Lung microvascular endothelial cell (primary cell): ENCODE measurements around the gene DGAT2. TPM values are rescaled to one million over a fixed set of nuclear protein-coding genes. Genes with fewer than 3 reads are reported as not detected.
A peak's percentile ranks its signal among the peaks of the same experiment; 100 is the strongest.

Experiments
- DNase-seq, 2 donors: peaks; one replicate each; pipeline versions ENCODE4 v3.0.0 to v3.0.0-alpha.2; 2010; ENCODE audit warnings: low read depth in 2 of 2
- total RNA-seq: library from RNA; depleted of rRNA; stranded (reverse); fragments of >200 nt; gene quantifications from 2 replicates; pipeline ENCODE4 v1.2.1, GENCODE V29; 2014

DGAT2 gene
- total RNA-seq, 1 donor from 2014 or later, result 0.60 TPM

DNA sequence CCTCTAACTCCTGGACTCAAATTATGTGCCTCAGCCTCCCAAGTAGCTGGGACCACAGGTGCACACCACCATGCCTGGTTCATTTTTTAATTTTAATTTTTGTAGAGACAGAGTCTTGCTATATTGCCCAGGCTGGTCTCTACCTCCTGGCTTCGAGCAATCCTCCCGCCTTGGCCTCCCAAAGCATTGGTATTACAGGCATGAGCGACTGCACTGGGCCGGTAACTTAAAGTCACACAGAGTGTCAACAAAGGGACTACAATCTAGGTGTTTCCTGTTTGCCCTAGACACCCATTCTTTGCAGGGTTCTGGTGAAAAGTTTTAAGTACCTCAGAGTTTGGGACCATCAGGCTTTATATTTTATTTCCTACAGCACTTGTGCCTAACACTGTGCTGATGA, 54.8 kb downstream of the DGAT2 start:
- DNase-seq, result no peak

DNA sequence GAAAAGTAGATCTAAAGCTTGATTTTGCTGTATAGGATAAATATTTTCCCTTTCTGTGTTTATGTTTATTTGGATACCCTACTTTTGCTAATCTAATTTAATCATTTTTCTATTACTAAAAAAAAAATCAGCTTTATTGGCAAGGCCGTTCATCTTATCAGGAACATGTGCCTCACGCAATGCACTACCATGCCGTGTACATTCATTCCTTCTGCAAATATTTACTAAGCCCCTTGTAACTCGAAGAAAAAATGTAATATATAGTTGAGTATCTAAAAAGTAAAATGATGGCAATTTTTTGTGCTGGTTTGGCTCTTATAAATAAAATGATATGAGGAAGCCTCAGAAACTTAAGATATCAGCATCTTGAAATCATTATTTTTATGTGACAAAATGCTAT, 55.4 kb downstream of the DGAT2 start:
- DNase-seq, result no peak

DNA sequence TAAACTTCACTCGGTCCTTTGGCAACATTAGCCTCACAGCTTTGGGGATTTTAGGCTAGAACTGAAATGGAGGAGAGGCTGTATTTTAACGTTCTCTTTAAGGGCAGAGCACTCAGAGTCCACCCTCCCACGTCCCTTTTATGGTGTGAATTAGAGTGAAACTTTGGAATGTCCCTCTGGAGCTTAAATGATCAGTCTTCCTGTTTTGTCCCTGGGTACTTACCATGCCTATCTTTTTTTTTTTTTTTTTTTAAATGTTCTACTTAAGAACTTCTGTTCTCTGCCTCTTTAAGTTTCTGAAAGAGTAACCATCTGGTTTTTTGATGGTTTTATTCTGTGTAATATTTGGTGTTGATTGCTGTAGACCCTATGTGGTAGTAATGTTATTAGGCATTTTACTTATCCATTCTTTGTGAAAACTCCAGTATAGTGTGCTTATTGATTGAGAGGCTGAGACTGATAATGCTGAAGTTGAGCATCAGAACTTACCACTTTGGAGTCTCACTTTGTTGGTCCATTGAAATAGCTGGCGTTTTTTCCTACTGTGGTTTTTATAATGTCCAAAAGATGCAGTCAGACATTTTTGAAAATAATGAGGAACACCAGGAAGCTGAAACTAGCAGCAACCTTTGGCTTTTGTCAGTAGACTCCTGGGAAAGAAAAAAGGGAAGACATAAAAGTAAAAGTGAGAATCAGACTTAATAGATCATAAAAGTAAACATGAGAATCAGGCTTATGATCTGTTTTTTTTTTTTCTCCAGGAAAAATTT, 58.1 kb downstream of the DGAT2 start:
- DNase-seq, result peak; percentile 69 to 86

DNA sequence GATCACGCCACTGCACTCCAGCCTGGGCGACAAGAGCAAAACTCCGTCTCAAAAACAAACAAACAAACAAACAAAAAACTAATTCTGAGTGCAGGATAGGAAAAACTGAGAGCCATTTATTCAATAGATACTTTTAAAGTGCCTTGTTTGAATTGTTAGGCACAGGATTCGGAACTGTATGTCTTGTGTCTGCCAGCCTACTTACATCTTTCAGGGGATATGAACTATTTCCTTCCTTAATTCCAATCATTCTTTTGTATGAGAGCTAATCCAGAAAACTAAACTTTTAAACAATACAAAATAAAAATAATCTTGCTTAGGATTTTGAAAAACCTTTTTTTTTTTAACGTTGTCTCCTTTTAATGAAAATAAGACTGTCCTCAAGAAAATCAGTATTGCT, 59.0 kb downstream of the DGAT2 start:
- peak; percentile 60 to 74 for DNase-seq

DNA sequence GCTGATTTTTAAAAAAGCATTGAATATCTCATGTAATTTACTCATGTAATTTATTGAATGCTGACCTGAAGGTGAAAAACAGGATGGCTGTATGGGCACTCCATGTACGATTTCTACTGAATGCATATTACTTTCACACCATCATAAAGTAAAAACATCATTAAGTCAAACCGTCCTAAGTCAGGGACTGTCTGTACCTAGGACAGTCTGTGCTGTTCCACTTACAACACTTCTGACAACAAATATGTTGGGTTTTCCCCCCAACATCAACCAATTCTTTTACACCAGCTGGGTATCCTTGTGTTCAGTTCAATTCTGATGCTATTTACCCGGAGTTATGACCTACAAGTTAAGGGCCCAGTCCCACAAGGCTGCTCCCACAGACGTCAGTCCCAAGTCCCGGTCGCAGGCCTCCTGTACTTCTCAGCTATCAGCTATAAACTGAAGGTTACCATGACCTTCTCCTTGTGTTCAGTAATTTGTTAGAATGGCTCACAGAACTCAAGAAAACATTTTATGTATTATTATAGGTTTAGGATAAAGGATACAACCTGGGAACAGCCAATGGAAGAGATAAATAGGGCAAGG, 63.4 kb downstream of the DGAT2 start:
- DNase-seq, result no peak

DNA sequence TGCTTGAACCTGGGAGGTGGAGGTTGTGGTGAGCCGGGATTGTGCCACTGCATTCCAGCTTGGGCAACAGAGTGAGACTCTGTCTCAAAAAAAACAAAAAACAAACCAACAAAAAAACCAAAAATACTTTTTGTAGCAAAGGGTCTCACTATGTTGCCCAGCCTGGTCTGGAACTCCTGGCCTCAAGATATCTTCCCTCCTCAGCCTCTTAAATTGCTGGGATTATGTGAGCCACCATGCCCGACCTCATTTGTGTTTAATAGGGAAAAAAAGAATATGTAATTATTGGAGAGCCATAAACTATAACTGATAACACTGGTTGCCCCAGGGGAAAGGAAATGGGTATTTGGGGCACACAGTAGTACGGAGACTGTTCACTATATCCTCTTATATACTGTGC, 66.2 kb downstream of the DGAT2 start:
- DNase-seq, result no peak

DNA sequence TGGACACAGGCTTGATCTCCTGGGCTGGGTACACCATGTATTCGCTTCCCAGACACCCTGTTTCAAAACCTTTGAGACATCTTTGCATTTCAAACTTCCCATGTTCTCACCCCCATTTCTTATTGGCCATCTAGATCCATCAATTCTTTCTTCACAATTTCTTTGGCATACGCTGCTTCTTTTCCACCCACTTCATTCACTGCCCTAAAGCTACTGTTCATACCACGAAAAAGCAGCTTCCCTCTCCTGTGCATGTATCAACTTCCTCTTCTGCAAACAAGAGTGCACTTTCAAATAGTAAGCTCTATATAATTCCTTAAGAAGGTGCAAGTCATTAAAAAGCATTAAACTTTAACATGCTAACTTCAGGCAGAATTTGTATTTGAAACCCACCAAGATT, 67.8 kb downstream of the DGAT2 start:
- DNase-seq, result no peak

DNA sequence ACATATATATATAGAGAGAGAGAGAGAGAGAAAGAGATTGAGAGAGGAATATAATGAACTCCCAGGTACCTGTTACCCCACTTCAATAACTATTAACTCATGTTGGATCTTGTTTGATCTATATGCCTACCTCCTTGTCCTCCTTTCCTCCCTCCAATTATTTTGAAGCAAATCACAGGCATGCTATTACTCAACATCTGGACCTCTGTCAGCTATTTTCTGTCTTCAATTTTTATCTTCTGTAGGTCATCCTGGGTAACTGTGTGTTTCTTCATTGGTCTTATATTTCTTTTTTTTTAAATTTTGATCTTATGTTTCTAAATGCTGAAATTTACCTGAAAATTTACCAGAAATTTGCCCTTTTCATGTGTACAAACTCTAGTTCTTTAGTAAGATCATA, 71.3 kb downstream of the DGAT2 start:
- DNase-seq, result no peak

DNA sequence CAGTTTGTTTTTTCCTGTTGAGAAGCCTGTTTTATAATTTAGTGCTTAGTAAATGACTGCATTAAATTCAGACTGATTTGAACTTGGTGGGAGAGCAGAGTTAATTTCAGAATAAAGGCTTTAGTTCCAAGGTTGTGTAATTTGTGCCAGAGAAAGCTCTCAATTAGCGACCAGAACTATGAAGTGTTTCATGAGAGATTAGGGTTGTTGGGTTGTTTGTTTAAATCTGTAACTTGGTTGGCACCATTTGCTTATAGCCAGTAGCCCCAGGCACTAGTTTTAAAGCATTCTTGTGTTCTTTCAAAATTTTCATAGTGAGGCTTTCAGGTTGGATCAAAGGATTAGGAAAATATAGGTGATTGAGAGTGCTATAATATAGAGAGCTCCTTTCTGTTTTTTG, 71.9 kb downstream of the DGAT2 start:
- DNase-seq, result no peak

DNA sequence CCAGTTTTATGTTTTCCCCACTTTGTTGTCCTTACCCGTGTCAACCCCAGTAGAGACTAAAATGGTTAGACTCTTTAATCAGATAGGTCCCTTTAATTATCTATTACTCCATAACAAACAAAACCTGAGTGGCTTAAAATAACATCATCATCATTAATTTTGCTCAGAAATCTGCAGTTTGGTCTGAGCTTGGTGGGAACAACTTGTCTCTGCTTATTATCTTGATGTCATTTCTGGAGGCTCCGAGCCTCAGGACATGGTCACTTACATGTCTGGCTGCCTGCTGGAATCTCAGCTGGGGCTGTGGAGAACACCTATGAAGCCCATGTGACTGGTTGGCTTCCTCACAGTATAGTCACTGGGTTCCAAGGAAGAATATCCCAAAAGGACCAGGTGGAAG, 73.2 kb downstream of the DGAT2 start:
- no peak for DNase-seq

DNA sequence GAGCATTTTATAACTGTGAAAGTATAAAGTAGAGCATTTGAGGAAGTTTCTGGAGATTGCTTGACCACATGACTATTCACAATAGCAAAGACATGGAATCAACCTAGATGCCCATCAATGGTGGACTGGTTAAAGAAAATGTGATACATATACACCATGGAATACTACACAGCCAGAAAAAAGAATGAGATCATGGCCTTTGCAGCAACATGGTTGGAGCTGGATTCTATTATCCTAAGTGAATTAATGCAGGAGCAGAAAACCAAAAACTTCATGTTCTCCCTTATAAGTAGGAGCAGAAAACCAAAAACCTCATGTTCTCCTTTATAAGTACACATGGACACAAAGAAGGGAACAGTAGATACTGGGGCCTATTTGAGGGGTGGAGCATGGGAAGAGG, 76.7 kb downstream of the DGAT2 start:
- no peak for DNase-seq

DNA sequence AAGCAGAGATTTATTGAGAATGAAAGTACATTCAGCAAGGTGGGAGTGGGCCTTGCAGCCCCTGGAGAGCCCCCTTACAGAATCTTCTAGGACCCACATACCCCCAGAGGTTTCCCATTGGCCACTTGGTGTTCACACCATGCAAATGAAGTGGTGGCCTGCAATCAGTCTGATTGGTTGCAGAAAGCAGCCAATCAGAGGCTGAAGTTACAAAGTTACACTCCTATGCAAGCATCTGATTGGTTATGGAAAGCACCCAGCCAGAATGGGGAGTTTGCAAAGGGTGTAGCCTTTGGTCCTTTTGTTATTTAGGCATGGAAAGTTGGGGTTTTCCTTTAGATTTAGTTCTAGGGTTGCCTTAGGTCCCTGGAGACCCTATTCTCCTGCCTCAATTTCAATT, 81.3 kb downstream of the DGAT2 start:
- DNase-seq, result no peak

DNA sequence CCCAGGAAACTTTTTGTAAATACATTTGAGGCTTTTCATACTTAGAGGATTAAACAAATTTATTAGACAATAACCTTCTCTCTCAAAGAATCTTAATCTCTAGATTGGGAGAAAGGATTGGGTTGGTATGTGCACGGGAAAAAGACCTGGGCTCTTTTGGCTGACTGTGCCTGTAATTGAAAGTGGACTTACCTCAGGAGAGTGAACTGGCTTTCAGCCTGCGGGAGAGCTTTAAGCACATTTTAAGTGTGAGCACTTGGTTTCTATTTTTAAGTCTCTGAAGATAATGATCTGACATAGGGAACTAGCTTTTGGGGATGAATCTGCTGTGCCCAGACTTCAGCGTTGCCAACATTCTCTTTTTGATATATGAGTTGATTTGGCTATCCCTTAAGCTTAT, 82.2 kb downstream of the DGAT2 start:
- DNase-seq, result peak; percentile 12 to 18

Other genes with a start within 250 kb of the DGAT2 start
- gene GDPD5, start 242.8 kb upstream of the DGAT2 start, total RNA-seq, result 14.2 and 15.9 TPM in 2 replicates
- 211 and 279 TPM in 2 replicates for gene SERPINH1, start 206.5 kb upstream of the DGAT2 start, total RNA-seq
- gene MAP6, start 99.7 kb upstream of the DGAT2 start, total RNA-seq, result 0.20 and 0.22 TPM in 2 replicates
- not detected in 2 replicates for gene MOGAT2, start 50.9 kb upstream of the DGAT2 start, total RNA-seq
- 41.0 and 60.7 TPM in 2 replicates for gene UVRAG, start 46.4 kb downstream of the DGAT2 start, total RNA-seq